Stomach (tissue), 4 donors: ENCODE data around the gene MYH16.

ENCODE experiments used
- EP300 ChIP-seq: sonication (generic); formaldehyde crosslinking; IDR thresholded peaks from one replicate; pipeline ENCODE4 v1.6.1; 2017; ENCODE audit warnings: antibody characterized with exemption
- POLR2A ChIP-seq, 4 donors: fragments of 450-650 bp; IDR thresholded peaks; one replicate each; pipeline ENCODE4 v1.6.1; 2016; ENCODE audit warnings: antibody characterized with exemption in 4 of 4, control low read depth in 2 of 4, mild to moderate bottlenecking in 1 of 4, moderate library complexity in 1 of 4
- POLR2AphosphoS5 ChIP-seq, 3 donors: sonication (generic); formaldehyde crosslinking; IDR thresholded peaks; one replicate each; pipeline ENCODE4 v1.6.1; 2016; ENCODE audit warnings: antibody characterized with exemption in 3 of 3
- TF ChIP-seq, protein P1 (sequence below), 7 experiments: fragments of 450-650 bp in 4 of 7; fragments of 200-600 bp in 3 of 7; sonication (generic) in 3 of 7; IDR thresholded peaks; one replicate each; pipeline ENCODE4 v1.5.1; 2016 to 2019; ENCODE audit warnings: antibody characterized with exemption in 7 of 7, control low read depth in 2 of 7, mild to moderate bottlenecking in 1 of 7

DNA sequence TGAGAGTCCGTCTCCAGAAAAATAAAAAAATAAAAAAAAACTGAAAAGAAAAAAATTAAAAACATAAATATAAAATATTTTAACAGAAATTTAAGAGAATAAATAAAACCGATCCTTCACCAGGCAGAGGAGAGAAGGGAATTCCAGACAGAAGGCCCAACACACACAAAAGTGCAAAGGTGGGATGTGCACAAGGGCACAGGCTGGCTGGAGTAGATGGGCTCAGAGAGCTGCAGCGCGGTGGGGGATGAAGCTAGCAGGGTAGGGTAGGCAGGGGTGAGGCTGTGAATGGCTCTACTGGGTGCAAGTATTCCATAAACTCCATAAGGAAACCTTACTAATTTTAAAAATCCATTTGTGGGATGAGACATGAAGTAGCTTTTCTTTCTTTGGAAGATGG, 37.4 kb downstream of the MYH16 start:
- TF ChIP-seq, protein P1, sequence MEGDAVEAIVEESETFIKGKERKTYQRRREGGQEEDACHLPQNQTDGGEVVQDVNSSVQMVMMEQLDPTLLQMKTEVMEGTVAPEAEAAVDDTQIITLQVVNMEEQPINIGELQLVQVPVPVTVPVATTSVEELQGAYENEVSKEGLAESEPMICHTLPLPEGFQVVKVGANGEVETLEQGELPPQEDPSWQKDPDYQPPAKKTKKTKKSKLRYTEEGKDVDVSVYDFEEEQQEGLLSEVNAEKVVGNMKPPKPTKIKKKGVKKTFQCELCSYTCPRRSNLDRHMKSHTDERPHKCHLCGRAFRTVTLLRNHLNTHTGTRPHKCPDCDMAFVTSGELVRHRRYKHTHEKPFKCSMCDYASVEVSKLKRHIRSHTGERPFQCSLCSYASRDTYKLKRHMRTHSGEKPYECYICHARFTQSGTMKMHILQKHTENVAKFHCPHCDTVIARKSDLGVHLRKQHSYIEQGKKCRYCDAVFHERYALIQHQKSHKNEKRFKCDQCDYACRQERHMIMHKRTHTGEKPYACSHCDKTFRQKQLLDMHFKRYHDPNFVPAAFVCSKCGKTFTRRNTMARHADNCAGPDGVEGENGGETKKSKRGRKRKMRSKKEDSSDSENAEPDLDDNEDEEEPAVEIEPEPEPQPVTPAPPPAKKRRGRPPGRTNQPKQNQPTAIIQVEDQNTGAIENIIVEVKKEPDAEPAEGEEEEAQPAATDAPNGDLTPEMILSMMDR (IDR thresholded peaks at IDR 0.05), result no peak
- TF ChIP-seq POLR2AphosphoS5 (IDR thresholded peaks at IDR 0.05) (no peak), POLR2A (IDR thresholded peaks at IDR 0.05) (no peak), EP300 (no peak)
